NT2/D1 (cell line): ENCODE data around the gene ZBTB3.

Source experiments
- YY1 ChIP-seq: IDR thresholded peaks from 2 replicates; pipeline ENCODE4 v1.6.1; 2011; ENCODE audit not compliant: insufficient read length, insufficient read depth
- ZNF274 ChIP-seq: IDR thresholded peaks from 2 replicates; pipeline ENCODE4 v1.6.1; 2011; ENCODE audit warnings: mild to moderate bottlenecking, low read depth, low read length

GRCh38 chr11:62712861-62713260 lies 41.1 kb downstream of the ZBTB3 start:
- TF ChIP-seq YY1 (no peak), ZNF274 (no peak)
